ENCODE measurements around the gene SLC25A36.

The SLC25A36 gene

DNA sequence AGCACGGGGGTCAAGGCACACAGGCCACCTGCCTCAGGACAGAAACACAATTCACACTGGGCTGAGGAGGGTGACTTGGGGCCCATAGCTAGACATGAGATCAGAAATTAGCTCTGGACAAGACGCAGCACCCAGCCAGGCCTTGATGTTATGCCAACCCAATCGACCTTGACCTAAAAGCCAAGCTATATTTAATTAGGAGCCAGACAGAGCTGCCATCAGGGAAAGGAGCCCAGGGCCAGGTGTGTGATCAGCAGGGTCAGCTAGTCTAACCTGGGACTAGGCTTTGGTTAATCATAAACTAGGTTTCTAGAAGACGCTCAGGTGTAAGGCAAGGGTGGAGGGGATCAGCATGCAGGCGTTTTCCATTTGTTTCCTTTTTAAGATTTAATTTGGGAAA is 23.9 kb upstream of the SLC25A36 start:
- no peaks in the 10 kb centered on the region for H3K9me3 ChIP-seq (ENCODE audit: severe bottlenecking)
- H3K36me3 ChIP-seq (ENCODE audit: low read depth), result no peaks in the 10 kb centered on the region
- H3K4me1 ChIP-seq (ENCODE audit: insufficient read depth, poor library complexity, severe bottlenecking), result no peaks in the 10 kb centered on the region
- no peaks in the 10 kb centered on the region for H3K27me3 ChIP-seq (ENCODE audit: insufficient read depth, poor library complexity, severe bottlenecking)
- DNase-seq (ENCODE audit: low spot score) (no peak), ATAC-seq (ENCODE audit: low read depth) (no peak)
- H3K4me3 ChIP-seq (ENCODE audit: severe bottlenecking), result no peak overlapping the region
- no peak overlapping the region for H3K27ac ChIP-seq (ENCODE audit: poor library complexity, severe bottlenecking)
- TF ChIP-seq, protein P1, sequence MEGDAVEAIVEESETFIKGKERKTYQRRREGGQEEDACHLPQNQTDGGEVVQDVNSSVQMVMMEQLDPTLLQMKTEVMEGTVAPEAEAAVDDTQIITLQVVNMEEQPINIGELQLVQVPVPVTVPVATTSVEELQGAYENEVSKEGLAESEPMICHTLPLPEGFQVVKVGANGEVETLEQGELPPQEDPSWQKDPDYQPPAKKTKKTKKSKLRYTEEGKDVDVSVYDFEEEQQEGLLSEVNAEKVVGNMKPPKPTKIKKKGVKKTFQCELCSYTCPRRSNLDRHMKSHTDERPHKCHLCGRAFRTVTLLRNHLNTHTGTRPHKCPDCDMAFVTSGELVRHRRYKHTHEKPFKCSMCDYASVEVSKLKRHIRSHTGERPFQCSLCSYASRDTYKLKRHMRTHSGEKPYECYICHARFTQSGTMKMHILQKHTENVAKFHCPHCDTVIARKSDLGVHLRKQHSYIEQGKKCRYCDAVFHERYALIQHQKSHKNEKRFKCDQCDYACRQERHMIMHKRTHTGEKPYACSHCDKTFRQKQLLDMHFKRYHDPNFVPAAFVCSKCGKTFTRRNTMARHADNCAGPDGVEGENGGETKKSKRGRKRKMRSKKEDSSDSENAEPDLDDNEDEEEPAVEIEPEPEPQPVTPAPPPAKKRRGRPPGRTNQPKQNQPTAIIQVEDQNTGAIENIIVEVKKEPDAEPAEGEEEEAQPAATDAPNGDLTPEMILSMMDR (IDR thresholded peaks at IDR 0.05; ENCODE audit: poor library complexity, severe bottlenecking), result no peak

DNA sequence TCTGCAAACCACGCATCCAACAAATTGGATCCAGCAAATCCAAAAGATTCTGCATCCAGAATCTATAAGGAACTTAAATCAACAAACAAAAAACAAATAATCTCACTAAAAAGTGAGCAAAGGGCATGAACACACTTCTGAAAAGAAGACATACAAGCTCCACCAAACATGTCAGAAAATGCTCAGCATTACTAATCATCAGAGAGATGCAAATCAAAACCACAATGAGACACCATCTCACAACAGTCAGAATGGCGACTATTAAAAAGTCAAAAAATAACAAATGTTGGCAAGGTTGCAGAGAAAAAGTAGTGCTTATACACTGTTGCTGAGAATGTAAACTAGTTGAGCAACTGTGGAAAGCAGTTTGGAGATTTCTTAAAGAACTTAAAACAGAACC is 21.6 kb upstream of the SLC25A36 start:
- Histone ChIP-seq H3K4me1 (ENCODE audit: insufficient read depth, poor library complexity, severe bottlenecking) (no peaks in the 10 kb centered on the region), H3K4me3 (ENCODE audit: severe bottlenecking) (no peak overlapping the region), H3K9me3 (ENCODE audit: severe bottlenecking) (no peaks in the 10 kb centered on the region), H3K27ac (ENCODE audit: poor library complexity, severe bottlenecking) (no peak overlapping the region), H3K27me3 (ENCODE audit: insufficient read depth, poor library complexity, severe bottlenecking) (no peaks in the 10 kb centered on the region), H3K36me3 (ENCODE audit: low read depth) (no peaks in the 10 kb centered on the region)
- ATAC-seq (ENCODE audit: low read depth) (no peak), DNase-seq (ENCODE audit: low spot score) (no peak)
- TF ChIP-seq, protein P1 (IDR thresholded peaks at IDR 0.05; ENCODE audit: poor library complexity, severe bottlenecking), result no peak

DNA sequence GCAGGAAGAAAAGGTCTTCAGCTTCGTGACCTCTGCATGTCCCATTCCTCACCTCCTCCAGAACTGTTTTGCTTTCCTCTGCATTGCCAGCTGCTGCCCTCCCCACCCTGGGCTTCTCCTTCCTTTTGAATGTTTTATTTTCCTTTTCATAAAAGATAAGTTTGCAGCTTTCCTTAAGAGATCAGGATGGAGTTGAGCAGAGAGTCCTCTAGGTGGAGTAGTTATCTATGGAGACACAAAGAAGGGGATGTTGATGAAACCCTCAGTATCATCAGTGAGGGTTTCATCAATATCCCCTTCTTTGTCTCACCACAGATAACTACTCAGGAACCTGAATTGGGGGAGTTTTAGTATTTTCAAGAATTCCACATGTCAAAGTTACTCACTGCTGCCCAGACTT is 19.0 kb upstream of the SLC25A36 start:
- no peaks in the 10 kb centered on the region for H3K36me3 ChIP-seq (ENCODE audit: low read depth)
- no peak overlapping the region for H3K4me3 ChIP-seq (ENCODE audit: severe bottlenecking)
- no peaks in the 10 kb centered on the region for H3K27me3 ChIP-seq (ENCODE audit: insufficient read depth, poor library complexity, severe bottlenecking)
- ATAC-seq (ENCODE audit: low read depth), result peak; percentile 76
- no peak overlapping the region for H3K27ac ChIP-seq (ENCODE audit: poor library complexity, severe bottlenecking)
- no peaks in the 10 kb centered on the region for H3K4me1 ChIP-seq (ENCODE audit: insufficient read depth, poor library complexity, severe bottlenecking)
- DNase-seq (ENCODE audit: low spot score), result no peak
- TF ChIP-seq, protein P1 (IDR thresholded peaks at IDR 0.05; ENCODE audit: poor library complexity, severe bottlenecking), result peak; percentile 60
- H3K9me3 ChIP-seq (ENCODE audit: severe bottlenecking), result no peaks in the 10 kb centered on the region

DNA sequence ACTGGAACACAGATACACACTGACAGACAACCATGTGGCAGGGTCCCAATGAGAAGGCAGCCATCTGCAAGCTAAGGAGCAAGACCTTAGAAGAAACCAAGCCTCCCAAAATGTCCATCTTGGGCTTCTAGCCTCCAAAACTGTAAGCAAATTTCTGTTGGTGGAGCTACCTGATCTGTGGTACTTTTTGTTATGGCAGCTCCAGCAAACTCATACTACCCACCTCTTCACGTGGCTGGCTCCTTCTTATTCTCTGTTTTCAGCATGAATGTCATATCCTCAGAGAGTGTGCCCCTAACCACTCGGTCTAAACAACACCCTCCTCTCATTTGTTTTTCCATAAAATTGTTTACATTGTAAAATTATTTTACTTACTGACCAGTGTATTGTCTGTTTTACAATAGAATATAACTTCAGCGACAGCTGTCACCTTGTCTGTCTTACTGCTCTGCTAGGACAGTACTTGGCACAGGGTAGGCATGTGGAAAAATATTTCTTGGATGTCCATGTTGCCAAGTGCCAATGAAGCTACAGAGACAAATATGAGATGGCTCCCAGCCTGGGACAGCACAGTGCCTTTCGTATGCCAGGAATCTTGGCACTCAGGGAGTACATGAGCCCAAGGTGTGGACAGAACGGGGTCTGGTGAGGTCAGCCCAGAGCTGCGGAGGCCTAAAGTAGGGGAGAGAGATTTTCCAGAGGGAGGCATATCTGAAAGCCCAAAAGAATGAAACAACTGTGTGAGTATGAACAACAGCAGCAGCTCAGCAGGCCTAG is 17.4 kb upstream of the SLC25A36 start:
- Histone ChIP-seq H3K9me3 (ENCODE audit: severe bottlenecking) (no peaks in the 10 kb centered on the region), H3K27ac (ENCODE audit: poor library complexity, severe bottlenecking) (no peak overlapping the region), H3K4me1 (ENCODE audit: insufficient read depth, poor library complexity, severe bottlenecking) (no peaks in the 10 kb centered on the region), H3K4me3 (ENCODE audit: severe bottlenecking) (no peak overlapping the region), H3K36me3 (ENCODE audit: low read depth) (no peaks in the 10 kb centered on the region), H3K27me3 (ENCODE audit: insufficient read depth, poor library complexity, severe bottlenecking) (no peaks in the 10 kb centered on the region)
- DNase-seq (ENCODE audit: low spot score), result no peak
- TF ChIP-seq, protein P1 (IDR thresholded peaks at IDR 0.05; ENCODE audit: poor library complexity, severe bottlenecking), result no peak
- no peak for ATAC-seq (ENCODE audit: low read depth)

All from RWPE2 (cell line).